Brain microvascular endothelial cell (primary cell): Measurements from ENCODE around the gene FAM186B.

ENCODE experiments used
- DNase-seq: peaks from one replicate; pipeline ENCODE4 v3.0.0-alpha.2; 2020
- H3K27ac ChIP-seq: fragments of 250-450 bp; sonication (Bioruptor Pico); 2 replicates; pipeline ENCODE4 v1.5.1; 2020; ENCODE audit warnings: mild to moderate bottlenecking, moderate library complexity
- H3K27me3 ChIP-seq: fragments of 250-450 bp; sonication (Bioruptor Pico); replicated peaks from 2 replicates; pipeline ENCODE4 v1.5.1; 2020; ENCODE audit warnings: mild to moderate bottlenecking
- H3K36me3 ChIP-seq: fragments of 250-450 bp; sonication (Bioruptor Pico); replicated peaks from 2 replicates; pipeline ENCODE4 v1.5.1; 2020; ENCODE audit warnings: mild to moderate bottlenecking
- H3K4me3 ChIP-seq: 2 replicates; pipeline ENCODE4 v1.5.1; 2011; ENCODE audit warnings: low read depth, mild to moderate bottlenecking, control low read depth, low read length, moderate library complexity
- in situ Hi-C: cut with HindIII; loops from 2 replicates; pipeline ENCODE4 v1.10.0; 2017; ENCODE audit warnings: low sequenced_read_pairs, low pct_ligation_motif_present
- TF ChIP-seq, protein P1 (sequence below): IDR thresholded peaks from 2 replicates; pipeline ENCODE4 v1.5.1; 2011; ENCODE audit warnings: low read depth, mild to moderate bottlenecking, moderate library complexity, low read length, control low read depth, inconsistent platforms; ENCODE audit errors: missing control alignments

The FAM186B gene

DNA sequence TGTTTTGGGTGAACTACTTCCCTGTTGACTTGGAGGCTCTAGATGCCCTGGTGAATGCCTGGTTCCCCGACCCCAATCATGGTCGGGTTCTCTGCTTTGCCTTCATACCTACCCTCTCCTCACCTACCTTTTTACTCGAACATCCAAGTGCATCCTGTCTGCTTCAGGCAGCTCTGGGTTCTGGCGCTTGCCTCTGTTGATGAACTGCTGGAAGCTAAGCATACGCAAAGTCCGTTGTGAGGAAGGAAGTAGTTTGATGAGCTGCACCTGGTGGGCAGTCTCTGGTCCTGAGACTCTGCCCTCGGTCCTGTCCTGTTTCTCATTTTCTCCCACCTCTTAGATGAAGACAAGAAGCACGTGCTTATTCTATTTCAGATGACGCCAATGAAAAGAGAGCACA, 53.0 kb downstream of the FAM186B start:
- Histone ChIP-seq H3K4me3 (no peak overlapping the region), H3K27me3 (no peaks in the 10 kb centered on the region), H3K27ac (no peak overlapping the region), H3K36me3 (peaks cover 16% of the 10 kb centered on the region)
- TF ChIP-seq, protein P1, sequence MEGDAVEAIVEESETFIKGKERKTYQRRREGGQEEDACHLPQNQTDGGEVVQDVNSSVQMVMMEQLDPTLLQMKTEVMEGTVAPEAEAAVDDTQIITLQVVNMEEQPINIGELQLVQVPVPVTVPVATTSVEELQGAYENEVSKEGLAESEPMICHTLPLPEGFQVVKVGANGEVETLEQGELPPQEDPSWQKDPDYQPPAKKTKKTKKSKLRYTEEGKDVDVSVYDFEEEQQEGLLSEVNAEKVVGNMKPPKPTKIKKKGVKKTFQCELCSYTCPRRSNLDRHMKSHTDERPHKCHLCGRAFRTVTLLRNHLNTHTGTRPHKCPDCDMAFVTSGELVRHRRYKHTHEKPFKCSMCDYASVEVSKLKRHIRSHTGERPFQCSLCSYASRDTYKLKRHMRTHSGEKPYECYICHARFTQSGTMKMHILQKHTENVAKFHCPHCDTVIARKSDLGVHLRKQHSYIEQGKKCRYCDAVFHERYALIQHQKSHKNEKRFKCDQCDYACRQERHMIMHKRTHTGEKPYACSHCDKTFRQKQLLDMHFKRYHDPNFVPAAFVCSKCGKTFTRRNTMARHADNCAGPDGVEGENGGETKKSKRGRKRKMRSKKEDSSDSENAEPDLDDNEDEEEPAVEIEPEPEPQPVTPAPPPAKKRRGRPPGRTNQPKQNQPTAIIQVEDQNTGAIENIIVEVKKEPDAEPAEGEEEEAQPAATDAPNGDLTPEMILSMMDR: no peak
- in situ Hi-C loops: no loop called here
- no peak for DNase-seq

- no peak overlapping the region for H3K4me3 ChIP-seq
- peaks cover 12% of the 10 kb centered on the region for H3K36me3 ChIP-seq
- DNase-seq: no peak
- in situ Hi-C loops: no loop called here
- H3K27me3 ChIP-seq: no peaks in the 10 kb centered on the region
- TF ChIP-seq, protein P1: no peak
- H3K27ac ChIP-seq: no peak overlapping the region
These were observed 53.4 kb downstream of the FAM186B start for GRCh38 chr12:49552014-49552413.

DNA sequence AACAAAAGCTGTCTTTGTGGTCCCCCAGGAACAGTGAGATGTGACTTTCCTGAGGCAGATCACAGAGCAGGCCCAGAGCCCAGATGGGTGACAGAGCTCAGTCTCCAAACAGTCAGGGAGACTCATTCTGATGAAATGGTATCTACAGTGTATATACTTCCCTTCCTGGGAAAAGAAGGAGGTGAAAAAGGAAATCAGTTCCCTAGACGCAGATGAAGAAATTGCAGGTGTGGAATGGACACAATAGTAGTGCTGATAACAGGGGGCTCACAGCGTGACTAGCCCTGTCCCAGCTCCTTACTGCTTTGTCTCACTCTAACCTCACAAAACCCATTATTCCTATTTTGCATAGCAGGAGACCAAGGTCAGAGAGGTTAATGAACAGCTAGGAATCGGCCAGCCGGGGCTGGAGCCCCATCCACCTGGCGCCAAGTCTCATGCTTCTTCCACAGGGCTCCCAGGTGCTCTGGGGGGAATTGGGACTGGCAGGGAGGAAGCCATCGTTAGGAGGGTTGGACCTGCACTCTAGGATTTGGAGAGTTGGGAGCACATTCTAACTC, 54.7 kb downstream of the FAM186B start:
- no peaks in the 10 kb centered on the region for H3K27me3 ChIP-seq
- no peak for DNase-seq

GRCh38 chr12:49549735-49550692, 55.4 kb downstream of the FAM186B start:
- Histone ChIP-seq H3K27ac (no peak overlapping the region), H3K27me3 (no peaks in the 10 kb centered on the region), H3K4me3 (no peak overlapping the region), H3K36me3 (no peaks in the 10 kb centered on the region)
- in situ Hi-C loops: no loop called here
- TF ChIP-seq, protein P1: no peak
- no peak for DNase-seq

More for the DNA sequence above, 54.7 kb downstream of the FAM186B start:
- no peak overlapping the region for H3K27ac ChIP-seq
- H3K4me3 ChIP-seq: no peak overlapping the region
- in situ Hi-C loops: no loop called here
- peaks cover under 1% of the 10 kb centered on the region for H3K36me3 ChIP-seq
- TF ChIP-seq, protein P1: no peak

GRCh38 chr12:49548822-49549648, 56.4 kb downstream of the FAM186B start:
- Histone ChIP-seq H3K27me3 (no peaks in the 10 kb centered on the region), H3K27ac (no peak overlapping the region), H3K36me3 (no peaks in the 10 kb centered on the region), H3K4me3 (peak overlapping the region; percentile 43)
- in situ Hi-C loops: no loop called here
- no peak for DNase-seq
- TF ChIP-seq, protein P1: peak; percentile 62
